Mesenchymal stem cell (in vitro differentiated cells and primary cell): ENCODE results near the gene APOL4.
A peak's percentile ranks its signal among the peaks of the same experiment; 100 is the strongest.

Source experiments
- DNase-seq: peaks from one replicate; pipeline ENCODE4 v3.0.0-alpha.2; 2013
- H2AFZ ChIP-seq: one replicate; pipeline ENCODE4 v1.6.1; 2013; ENCODE audit warnings: low read depth, mild to moderate bottlenecking, control low read depth, inconsistent platforms, low read length, moderate library complexity
- H2AK5ac ChIP-seq: 2 replicates; pipeline ENCODE4 v1.6.1; 2013; ENCODE audit warnings: low read length, moderate library complexity, mild to moderate bottlenecking, inconsistent platforms; ENCODE audit not compliant: severe bottlenecking
- H2BK120ac ChIP-seq: one replicate; pipeline ENCODE4 v1.6.1; 2013; ENCODE audit warnings: low read depth, mild to moderate bottlenecking, inconsistent platforms, low read length, moderate library complexity
- H2BK12ac ChIP-seq, 2 experiments: one replicate each; pipeline ENCODE4 v1.6.1; 2013; ENCODE audit warnings: inconsistent platforms in 2 of 2, low read length in 2 of 2, mild to moderate bottlenecking in 2 of 2, moderate library complexity in 2 of 2, control low read depth in 1 of 2
- H2BK15ac ChIP-seq: one replicate; pipeline ENCODE4 v1.6.1; 2013; ENCODE audit warnings: mild to moderate bottlenecking, low read depth, inconsistent platforms; ENCODE audit not compliant: poor library complexity, severe bottlenecking
- H2BK5ac ChIP-seq: 2 replicates; pipeline ENCODE4 v1.6.1; 2013; ENCODE audit warnings: low read depth, mild to moderate bottlenecking, low read length, control low read depth, inconsistent platforms; ENCODE audit not compliant: poor library complexity, severe bottlenecking
- H3K14ac ChIP-seq, 2 experiments: one replicate each; pipeline ENCODE4 v1.6.1; 2013; ENCODE audit warnings: inconsistent platforms in 2 of 2, low read length in 2 of 2, control low read depth in 1 of 2, mild to moderate bottlenecking in 1 of 2, moderate library complexity in 1 of 2
- H3K18ac ChIP-seq, 2 experiments: one replicate each; pipeline ENCODE4 v1.6.1; 2013; ENCODE audit warnings: inconsistent platforms in 2 of 2, low read length in 2 of 2, control low read depth in 1 of 2, low read depth in 1 of 2, mild to moderate bottlenecking in 1 of 2
- H3K23ac ChIP-seq, 2 experiments: one replicate each; pipeline ENCODE4 v1.6.1; 2013; ENCODE audit warnings: inconsistent platforms in 2 of 2, low read length in 2 of 2, mild to moderate bottlenecking in 2 of 2, moderate library complexity in 2 of 2, control low read depth in 1 of 2
- H3K27ac ChIP-seq: 2 replicates; pipeline ENCODE4 v1.5.1; 2013; ENCODE audit warnings: mild to moderate bottlenecking, moderate library complexity, low read length, control low read depth, inconsistent platforms; ENCODE audit not compliant: poor library complexity, severe bottlenecking
- H3K27me3 ChIP-seq, 2 experiments: 2 replicates each; pipeline versions ENCODE4 v1.6.1 to v1.7.0; 2013; ENCODE audit warnings: low read length in 2 of 2, mild to moderate bottlenecking in 2 of 2, moderate library complexity in 2 of 2, control low read depth in 1 of 2, inconsistent platforms in 1 of 2; ENCODE audit not compliant: control insufficient read depth in 1 of 2, insufficient read depth in 1 of 2
- H3K36me3 ChIP-seq, 2 experiments: 2 replicates each; pipeline versions ENCODE4 v1.6.1 to v1.7.0; 2013; ENCODE audit warnings: low read length in 2 of 2, control low read depth in 1 of 2, inconsistent platforms in 1 of 2, low read depth in 1 of 2, mild to moderate bottlenecking in 1 of 2; ENCODE audit not compliant: insufficient read depth in 2 of 2, control insufficient read depth in 1 of 2
- H3K4ac ChIP-seq, 2 experiments: one replicate each; pipeline ENCODE4 v1.6.1; 2013; ENCODE audit warnings: inconsistent platforms in 2 of 2, low read length in 2 of 2, mild to moderate bottlenecking in 2 of 2, moderate library complexity in 2 of 2, control low read depth in 1 of 2, low read depth in 1 of 2
- H3K4me1 ChIP-seq: 2 replicates; pipeline ENCODE4 v1.6.1; 2013; ENCODE audit warnings: low read depth, low read length, control low read depth; ENCODE audit not compliant: control insufficient read depth, insufficient read depth
- H3K4me2 ChIP-seq: 2 replicates; pipeline ENCODE4 v1.6.1; 2013; ENCODE audit warnings: low read length, mild to moderate bottlenecking, inconsistent platforms; ENCODE audit not compliant: poor library complexity, severe bottlenecking
- H3K4me3 ChIP-seq, 2 experiments: 2 replicates each; pipeline versions ENCODE4 v1.5.1 to v1.7.0; 2013; ENCODE audit warnings: low read length in 2 of 2, mild to moderate bottlenecking in 2 of 2, control low read depth in 1 of 2, low read depth in 1 of 2; ENCODE audit not compliant: insufficient read depth in 1 of 2
- H3K79me1 ChIP-seq: replicated peaks from 2 replicates; pipeline ENCODE4 v1.6.1; 2013; ENCODE audit warnings: mild to moderate bottlenecking, control low read depth, low read length, inconsistent platforms; ENCODE audit not compliant: poor library complexity, severe bottlenecking
- H3K9ac ChIP-seq: 2 replicates; pipeline ENCODE4 v1.7.0; 2013; ENCODE audit warnings: mild to moderate bottlenecking, low read length, moderate library complexity
- H3K9me3 ChIP-seq: 2 replicates; pipeline ENCODE4 v1.7.0; 2013; ENCODE audit warnings: mild to moderate bottlenecking, low read length; ENCODE audit not compliant: control insufficient read depth
- H4K8ac ChIP-seq: one replicate; pipeline ENCODE4 v1.6.1; 2013; ENCODE audit warnings: inconsistent platforms, mild to moderate bottlenecking, low read length, moderate library complexity
- H4K91ac ChIP-seq: one replicate; pipeline ENCODE4 v1.6.1; 2013; ENCODE audit warnings: mild to moderate bottlenecking, low read length, inconsistent platforms
- WGBS: methylation state at CpG from one replicate; pipeline ENCODE4 v1.1.7; 2013; ENCODE audit warnings: mixed read lengths; 5-methylcytosine and 5-hydroxymethylcytosine counted together

APOL4 gene

DNA sequence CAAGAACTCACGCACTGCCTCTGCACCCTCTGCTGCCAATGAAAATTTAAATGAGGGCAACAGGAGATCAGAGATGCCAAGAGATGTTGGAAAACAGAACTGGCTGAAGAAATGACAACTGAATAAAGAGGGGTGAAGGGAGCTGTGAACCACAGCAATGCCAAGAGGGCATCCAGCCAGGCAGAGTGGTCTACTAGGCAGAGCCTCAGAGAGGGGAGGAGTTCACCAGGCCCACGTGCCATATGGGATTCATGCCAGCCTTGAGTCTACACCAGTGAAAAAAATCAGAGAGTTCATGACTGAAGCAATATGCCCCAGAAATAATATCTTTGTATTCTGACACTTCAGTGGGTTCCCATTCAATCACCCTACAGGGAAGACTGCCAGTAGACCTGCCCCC, 33.3 kb upstream of the APOL4 start:
- Histone ChIP-seq H3K27me3 (no peaks in the 10 kb centered on the region), H3K14ac (peak overlapping the region in 1 of 2 experiments; percentile 38), H2BK120ac (no peak overlapping the region), H2BK5ac (no peak overlapping the region), H4K8ac (no peak overlapping the region), H2AFZ (no peak overlapping the region), H2BK12ac (no peak overlapping the region), H2BK15ac (no peak overlapping the region), H3K36me3 (peaks cover 35 to 63% of the 10 kb centered on the region in 2 experiments), H3K4me1 (peaks cover 29% of the 10 kb centered on the region), H4K91ac (no peak overlapping the region), H3K4me3 (peak overlapping the region in 1 of 2 experiments; percentile 26), H3K27ac (no peak overlapping the region), H3K79me1 (peaks cover 23% of the 10 kb centered on the region), H3K9me3 (no peaks in the 10 kb centered on the region), H2AK5ac (no peak overlapping the region), H3K23ac (no peak overlapping the region), H3K9ac (no peak overlapping the region), H3K18ac (no peak overlapping the region), H3K4ac (no peak overlapping the region), H3K4me2 (no peak overlapping the region)
- no peak for DNase-seq
- WGBS = 95% methylated on average over 2 of the region's 2 CpGs

- no peaks in the 10 kb centered on the region for H3K9me3 ChIP-seq
- WGBS = no CpG with 5 or more reads among the region's 2 CpGs
- H3K79me1 ChIP-seq = peaks cover 23% of the 10 kb centered on the region
- no peak overlapping the region for H4K8ac ChIP-seq
- H3K27me3 ChIP-seq = no peaks in the 10 kb centered on the region
- peak overlapping the region in 1 of 2 experiments; percentile 26 for H3K4me3 ChIP-seq
- H2BK5ac ChIP-seq = no peak overlapping the region
- H3K23ac ChIP-seq = no peak overlapping the region
- peaks cover 24% of the 10 kb centered on the region for H3K4me1 ChIP-seq
- H3K9ac ChIP-seq = peak overlapping the region; percentile 30
- no peak overlapping the region for H3K4me2 ChIP-seq
- H2BK12ac ChIP-seq = no peak overlapping the region
- H3K4ac ChIP-seq = no peak overlapping the region
- peaks cover 38 to 70% of the 10 kb centered on the region in 2 experiments for H3K36me3 ChIP-seq
- no peak overlapping the region for H4K91ac ChIP-seq
- no peak overlapping the region for H2BK15ac ChIP-seq
- H2AK5ac ChIP-seq = no peak overlapping the region
- H3K14ac ChIP-seq = no peak overlapping the region
- no peak for DNase-seq
- H3K27ac ChIP-seq = no peak overlapping the region
- no peak overlapping the region for H3K18ac ChIP-seq
- no peak overlapping the region for H2BK120ac ChIP-seq
- H2AFZ ChIP-seq = no peak overlapping the region
Observed at GRCh38 chr22:36234213-36234612, 32.6 kb upstream of the APOL4 start.

DNA sequence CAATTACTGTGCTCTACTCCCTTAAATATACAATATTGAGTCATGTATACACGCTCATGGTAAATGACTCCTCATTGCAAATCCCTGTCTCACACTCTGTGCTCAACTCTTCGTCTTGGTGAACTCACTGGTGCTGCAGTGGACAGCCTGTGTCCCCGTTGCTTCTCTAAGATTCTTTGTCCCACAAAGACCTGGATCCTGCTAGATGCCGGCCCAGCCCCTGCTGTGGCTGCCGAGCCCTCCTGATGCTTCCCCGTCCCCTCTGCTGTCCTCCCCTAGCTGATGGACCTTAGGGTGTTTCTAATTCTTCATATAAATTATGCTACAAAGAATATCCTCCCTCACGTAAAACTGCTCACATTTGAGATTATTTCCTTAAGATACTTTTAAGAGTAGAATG, 32.2 kb upstream of the APOL4 start:
- peaks cover 24% of the 10 kb centered on the region for H3K4me1 ChIP-seq
- H3K79me1 ChIP-seq = peaks cover 23% of the 10 kb centered on the region
- H4K8ac ChIP-seq = no peak overlapping the region
- no peak for DNase-seq
- H2BK120ac ChIP-seq = no peak overlapping the region
- H3K27ac ChIP-seq = no peak overlapping the region
- H3K36me3 ChIP-seq = peaks cover 42 to 74% of the 10 kb centered on the region in 2 experiments
- H2BK12ac ChIP-seq = no peak overlapping the region
- no peaks in the 10 kb centered on the region for H3K9me3 ChIP-seq
- no peak overlapping the region for H3K4ac ChIP-seq
- H3K9ac ChIP-seq = no peak overlapping the region
- WGBS = 93% methylated on average over 5 of the region's 7 CpGs
- no peak overlapping the region for H3K14ac ChIP-seq
- H2AK5ac ChIP-seq = no peak overlapping the region
- H3K4me3 ChIP-seq = no peak overlapping the region
- no peaks in the 10 kb centered on the region for H3K27me3 ChIP-seq
- no peak overlapping the region for H3K18ac ChIP-seq
- no peak overlapping the region for H2AFZ ChIP-seq
- H2BK5ac ChIP-seq = no peak overlapping the region
- no peak overlapping the region for H2BK15ac ChIP-seq
- H3K4me2 ChIP-seq = no peak overlapping the region
- H4K91ac ChIP-seq = no peak overlapping the region
- no peak overlapping the region for H3K23ac ChIP-seq

DNA sequence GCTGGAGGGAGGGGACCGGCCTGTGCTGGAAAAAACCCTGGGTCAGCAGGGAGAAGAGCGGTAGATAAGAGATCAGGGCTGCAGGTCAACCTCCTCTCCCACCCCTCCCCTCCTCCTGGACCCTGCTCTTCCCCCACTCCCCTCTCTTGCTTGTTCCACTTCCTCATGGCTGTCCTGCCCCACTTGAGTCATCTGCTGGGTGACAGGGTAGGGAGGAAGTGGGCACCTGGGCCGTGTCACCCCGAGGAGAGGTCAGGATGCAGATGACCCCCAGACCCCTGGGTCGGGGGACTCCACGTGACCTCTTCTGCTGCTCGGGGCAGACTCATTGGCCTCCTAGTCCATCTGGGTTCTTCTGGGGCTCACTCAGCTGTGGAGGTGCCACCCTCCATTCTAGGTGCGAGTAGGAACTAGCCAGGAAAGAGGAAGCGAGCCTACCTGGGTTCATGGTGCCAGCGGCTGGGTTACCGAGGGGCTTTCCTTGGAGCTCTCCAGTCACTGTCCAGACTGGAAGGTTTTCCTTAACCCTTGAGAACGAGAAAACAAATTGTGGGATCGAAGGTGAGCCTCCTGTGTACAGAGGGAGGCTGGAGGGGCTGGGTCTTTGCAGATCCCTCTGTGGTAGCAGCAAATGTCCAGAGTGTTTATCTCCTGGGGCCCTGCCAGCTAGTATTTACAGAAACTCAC, 31.2 kb upstream of the APOL4 start:
- Histone ChIP-seq H4K91ac (no peak overlapping the region), H4K8ac (no peak overlapping the region), H3K36me3 (peaks cover 48 to 83% of the 10 kb centered on the region in 2 experiments), H2AK5ac (no peak overlapping the region), H3K27ac (no peak overlapping the region), H3K18ac (no peak overlapping the region), H3K23ac (no peak overlapping the region), H3K4ac (no peak overlapping the region), H2AFZ (no peak overlapping the region), H3K4me2 (no peak overlapping the region), H3K79me1 (peaks cover 23% of the 10 kb centered on the region), H2BK5ac (no peak overlapping the region), H3K4me1 (peaks cover 22% of the 10 kb centered on the region), H3K9me3 (no peaks in the 10 kb centered on the region), H3K4me3 (no peak overlapping the region), H3K14ac (no peak overlapping the region), H3K9ac (no peak overlapping the region), H2BK120ac (no peak overlapping the region), H2BK12ac (no peak overlapping the region), H3K27me3 (no peaks in the 10 kb centered on the region), H2BK15ac (no peak overlapping the region)
- 92% methylated on average over 11 of the region's 13 CpGs for WGBS
- DNase-seq = no peak
